ENCODE results near the gene C2orf42. TPM values are rescaled to one million over a fixed set of nuclear protein-coding genes. Genes with fewer than 3 reads are reported as not detected.
A peak's percentile ranks its signal among the peaks of the same experiment; 100 is the strongest.
"Not testable (repeated sequence)": the region's sequence is repeated elsewhere in the genome, so short reads cannot be mapped to it uniquely, and the experiment has no call there.

C2orf42 gene
- 14.5 and 17.9 TPM in 2 replicates for total RNA-seq

- FAIRE-seq (no peak), DNase-seq (ENCODE audit: low read depth) (peak; percentile 94)
- no peak for TF ChIP-seq CTCF (IDR thresholded peaks at IDR 0.05; ENCODE audit: insufficient read depth, low read length, severe bottlenecking)
- Histone ChIP-seq H3K27me3 (ENCODE audit: control insufficient read depth, insufficient read depth, low read length) (no peaks in the 10 kb centered on the region), H3K36me3 (ENCODE audit: control insufficient read depth, insufficient read depth, low read length) (no peaks in the 10 kb centered on the region), H3K4me3 (ENCODE audit: low read depth, low read length) (peak within 1 kb of the TSS; percentile 65)
Observed at GRCh38 chr2:70190418-70191243, at the start of gene C2orf42. TSS of gene C2orf42 (minus strand) at chr2:70191019. CDS start at chr2:70181985, 9,034 bp downstream.

GRCh38 chr2:70240599-70240998, 49.8 kb upstream of the C2orf42 start:
- DNase-seq (ENCODE audit: low read depth) (no peak), FAIRE-seq (no peak)
- no peaks in the 10 kb centered on the region for H3K27me3 ChIP-seq (ENCODE audit: control insufficient read depth, insufficient read depth, low read length)
- no peak for TF ChIP-seq CTCF (IDR thresholded peaks at IDR 0.05; ENCODE audit: insufficient read depth, low read length, severe bottlenecking)
- peaks cover 4% of the 10 kb centered on the region for H3K36me3 ChIP-seq (ENCODE audit: control insufficient read depth, insufficient read depth, low read length)
- H3K4me3 ChIP-seq (ENCODE audit: low read depth, low read length) = no peak overlapping the region

- H3K4me3 ChIP-seq (ENCODE audit: low read depth, low read length) = no peak overlapping the region
- H3K36me3 ChIP-seq (ENCODE audit: control insufficient read depth, insufficient read depth, low read length) = peaks cover 6% of the 10 kb centered on the region
- FAIRE-seq (no peak), DNase-seq (ENCODE audit: low read depth) (no peak)
- H3K27me3 ChIP-seq (ENCODE audit: control insufficient read depth, insufficient read depth, low read length) = no peaks in the 10 kb centered on the region
- no peak for TF ChIP-seq CTCF (IDR thresholded peaks at IDR 0.05; ENCODE audit: insufficient read depth, low read length, severe bottlenecking)
Observed at GRCh38 chr2:70233926-70234325, 43.1 kb upstream of the C2orf42 start.

GRCh38 chr2:70226781-70227180, 36.0 kb upstream of the C2orf42 start:
- Histone ChIP-seq H3K27me3 (ENCODE audit: control insufficient read depth, insufficient read depth, low read length) (no peaks in the 10 kb centered on the region), H3K36me3 (ENCODE audit: control insufficient read depth, insufficient read depth, low read length) (peaks cover 8% of the 10 kb centered on the region), H3K4me3 (ENCODE audit: low read depth, low read length) (no peak overlapping the region)
- DNase-seq (ENCODE audit: low read depth) = no peak
- TF ChIP-seq CTCF (IDR thresholded peaks at IDR 0.05; ENCODE audit: insufficient read depth, low read length, severe bottlenecking) = no peak
- no peak for FAIRE-seq

GRCh38 chr2:70223305-70223704, 32.5 kb upstream of the C2orf42 start:
- H3K4me3 ChIP-seq (ENCODE audit: low read depth, low read length) = not testable (repeated sequence)

GRCh38 chr2:70214953-70215549, 24.2 kb upstream of the C2orf42 start:
- Histone ChIP-seq H3K4me3 (ENCODE audit: low read depth, low read length) (no peak overlapping the region), H3K36me3 (ENCODE audit: control insufficient read depth, insufficient read depth, low read length) (peaks cover 5% of the 10 kb centered on the region), H3K27me3 (ENCODE audit: control insufficient read depth, insufficient read depth, low read length) (no peaks in the 10 kb centered on the region)
- DNase-seq (ENCODE audit: low read depth) (no peak), FAIRE-seq (no peak)
- no peak for TF ChIP-seq CTCF (IDR thresholded peaks at IDR 0.05; ENCODE audit: insufficient read depth, low read length, severe bottlenecking)

More at GRCh38 chr2:70223305-70223704, 32.5 kb upstream of the C2orf42 start:
- not testable (repeated sequence) for DNase-seq (ENCODE audit: low read depth); H3K36me3 ChIP-seq (ENCODE audit: control insufficient read depth, insufficient read depth, low read length); FAIRE-seq; H3K27me3 ChIP-seq (ENCODE audit: control insufficient read depth, insufficient read depth, low read length)
